ENCODE results near the gene CDIP1. TPM values are rescaled to one million over a fixed set of nuclear protein-coding genes. Genes with fewer than 3 reads are reported as not detected.
A peak's percentile ranks its signal among the peaks of the same experiment; 100 is the strongest.

CDIP1 gene
- total RNA-seq, 1 donor from 2014 or later: 32.2 TPM

DNA sequence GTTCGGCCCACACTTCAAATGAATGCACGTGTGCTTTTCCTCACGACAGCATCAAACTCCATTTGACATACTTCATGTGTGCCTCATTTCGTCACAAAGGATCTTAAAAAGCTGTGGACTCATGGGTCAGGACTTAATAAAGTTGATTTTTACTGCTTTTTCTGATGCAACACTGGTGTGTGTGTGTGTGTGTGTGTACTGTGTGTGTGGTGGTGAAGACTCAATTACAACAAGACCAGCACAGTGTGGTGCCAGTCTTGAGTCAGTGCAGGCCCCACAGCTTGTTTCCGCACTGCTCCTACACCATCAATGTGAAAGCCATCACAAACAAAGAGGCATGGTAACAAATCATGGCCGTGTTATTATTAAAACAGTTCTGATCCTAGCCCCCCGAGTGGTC is 17.7 kb downstream of the CDIP1 start:
- Mint-ChIP-seq H3K4me3 (no peak overlapping the region), H3K36me3 (ENCODE audit: low read depth) (peaks cover 6% of the 10 kb centered on the region), H3K27ac (ENCODE audit: unreplicated experiment) (peak overlapping the region; percentile 43), H3K9me3 (no peaks in the 10 kb centered on the region), H3K4me1 (peaks cover 9% of the 10 kb centered on the region), H3K27me3 (ENCODE audit: low read depth) (no peaks in the 10 kb centered on the region)
- TF ChIP-seq, protein P1, sequence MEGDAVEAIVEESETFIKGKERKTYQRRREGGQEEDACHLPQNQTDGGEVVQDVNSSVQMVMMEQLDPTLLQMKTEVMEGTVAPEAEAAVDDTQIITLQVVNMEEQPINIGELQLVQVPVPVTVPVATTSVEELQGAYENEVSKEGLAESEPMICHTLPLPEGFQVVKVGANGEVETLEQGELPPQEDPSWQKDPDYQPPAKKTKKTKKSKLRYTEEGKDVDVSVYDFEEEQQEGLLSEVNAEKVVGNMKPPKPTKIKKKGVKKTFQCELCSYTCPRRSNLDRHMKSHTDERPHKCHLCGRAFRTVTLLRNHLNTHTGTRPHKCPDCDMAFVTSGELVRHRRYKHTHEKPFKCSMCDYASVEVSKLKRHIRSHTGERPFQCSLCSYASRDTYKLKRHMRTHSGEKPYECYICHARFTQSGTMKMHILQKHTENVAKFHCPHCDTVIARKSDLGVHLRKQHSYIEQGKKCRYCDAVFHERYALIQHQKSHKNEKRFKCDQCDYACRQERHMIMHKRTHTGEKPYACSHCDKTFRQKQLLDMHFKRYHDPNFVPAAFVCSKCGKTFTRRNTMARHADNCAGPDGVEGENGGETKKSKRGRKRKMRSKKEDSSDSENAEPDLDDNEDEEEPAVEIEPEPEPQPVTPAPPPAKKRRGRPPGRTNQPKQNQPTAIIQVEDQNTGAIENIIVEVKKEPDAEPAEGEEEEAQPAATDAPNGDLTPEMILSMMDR (conservative IDR thresholded peaks at IDR 0.05): no peak
- DNase-seq (ENCODE audit: low read depth, low spot score): no peak

DNA sequence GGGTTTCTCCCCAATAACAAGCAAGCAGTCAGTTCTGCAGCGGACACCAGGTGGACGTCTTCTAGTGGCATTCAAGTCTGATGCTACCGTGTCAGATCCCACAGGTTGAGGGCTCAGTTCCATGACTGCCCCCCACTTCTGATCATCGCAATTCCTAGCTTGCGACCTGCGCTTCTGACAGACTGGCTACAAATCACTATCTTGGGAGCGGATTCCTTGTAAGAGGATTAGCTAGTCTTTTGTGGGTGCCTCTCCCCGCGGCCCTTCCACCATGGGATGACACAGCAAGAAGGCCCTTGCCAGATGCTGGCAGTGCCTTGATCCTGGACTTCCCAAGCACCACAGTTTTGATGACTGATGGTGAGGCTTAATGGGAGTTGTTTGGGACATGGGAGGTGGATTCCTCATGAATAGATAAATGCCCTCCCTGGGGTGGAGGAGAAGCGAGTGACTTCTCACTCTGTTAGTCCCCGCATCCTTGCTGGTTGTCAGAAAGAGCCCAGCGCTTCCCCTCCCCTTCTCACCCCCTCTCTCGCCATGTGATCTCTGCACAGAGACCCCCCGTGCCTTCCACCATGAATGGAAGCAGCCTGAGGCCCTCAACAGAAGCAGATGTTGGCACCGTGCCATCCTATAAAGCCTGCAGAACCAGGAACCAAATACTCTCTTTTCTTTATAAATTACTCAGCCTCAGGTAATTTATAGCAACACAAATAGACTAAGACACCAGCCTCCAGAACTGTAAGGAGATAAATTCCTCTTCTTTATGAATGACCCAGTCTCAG is 19.1 kb downstream of the CDIP1 start:
- Mint-ChIP-seq H3K4me1 (peaks cover 9% of the 10 kb centered on the region), H3K36me3 (ENCODE audit: low read depth) (peaks cover 3% of the 10 kb centered on the region), H3K27ac (ENCODE audit: unreplicated experiment) (no peak overlapping the region), H3K4me3 (no peak overlapping the region), H3K27me3 (ENCODE audit: low read depth) (no peaks in the 10 kb centered on the region), H3K9me3 (no peaks in the 10 kb centered on the region)
- TF ChIP-seq, protein P1 (conservative IDR thresholded peaks at IDR 0.05): no peak
- no peak for DNase-seq (ENCODE audit: low read depth, low spot score)

DNA sequence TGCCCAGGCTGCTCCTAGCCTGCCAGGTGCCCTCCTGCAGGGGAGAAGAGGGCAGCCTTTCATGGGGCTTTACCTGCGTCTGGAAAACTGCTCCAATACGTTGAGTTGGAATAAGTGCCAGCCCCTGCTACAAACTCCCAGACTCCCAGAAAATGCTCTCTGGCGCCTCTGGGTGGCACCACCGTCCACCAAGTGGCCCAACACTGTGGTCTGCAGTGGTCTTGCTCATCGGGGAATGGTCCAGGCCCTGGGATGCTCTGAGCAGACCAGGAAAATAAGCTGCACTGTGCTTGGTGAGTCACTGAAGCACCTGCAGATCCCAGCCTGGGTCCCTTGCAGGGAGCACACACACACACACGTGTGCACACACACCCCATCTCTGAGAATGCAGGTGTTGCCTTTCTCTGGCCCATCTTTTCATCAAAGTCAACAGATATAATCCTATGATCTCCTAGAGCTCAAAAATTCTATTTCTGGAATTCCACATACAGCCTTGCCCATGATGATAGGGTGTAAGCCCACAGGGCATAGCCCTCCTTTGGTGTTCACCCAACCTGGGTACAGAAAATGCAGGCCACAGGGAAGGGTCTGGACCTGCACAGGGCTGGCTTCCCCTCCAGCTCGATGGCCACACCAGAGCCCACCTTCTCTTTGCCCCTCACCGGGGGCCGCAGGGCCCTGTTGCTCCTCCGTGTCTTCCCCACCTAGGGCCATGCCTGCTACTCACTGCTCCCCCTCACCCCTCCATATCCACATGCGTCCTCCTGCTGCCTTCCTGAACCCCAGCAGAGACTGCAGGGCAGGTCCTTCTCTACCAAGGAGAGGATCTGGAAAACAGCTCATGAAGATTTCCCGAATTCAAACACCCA is 20.5 kb downstream of the CDIP1 start:
- no peak overlapping the region for H3K27ac Mint-ChIP-seq (ENCODE audit: unreplicated experiment)
- no peaks in the 10 kb centered on the region for H3K9me3 Mint-ChIP-seq
- no peaks in the 10 kb centered on the region for H3K27me3 Mint-ChIP-seq (ENCODE audit: low read depth)
- DNase-seq (ENCODE audit: low read depth, low spot score): peak; percentile 44
- H3K4me1 Mint-ChIP-seq: peaks cover 4% of the 10 kb centered on the region
- TF ChIP-seq, protein P1 (conservative IDR thresholded peaks at IDR 0.05): peak; percentile 72
- no peak overlapping the region for H3K4me3 Mint-ChIP-seq
- H3K36me3 Mint-ChIP-seq (ENCODE audit: low read depth): no peaks in the 10 kb centered on the region

DNA sequence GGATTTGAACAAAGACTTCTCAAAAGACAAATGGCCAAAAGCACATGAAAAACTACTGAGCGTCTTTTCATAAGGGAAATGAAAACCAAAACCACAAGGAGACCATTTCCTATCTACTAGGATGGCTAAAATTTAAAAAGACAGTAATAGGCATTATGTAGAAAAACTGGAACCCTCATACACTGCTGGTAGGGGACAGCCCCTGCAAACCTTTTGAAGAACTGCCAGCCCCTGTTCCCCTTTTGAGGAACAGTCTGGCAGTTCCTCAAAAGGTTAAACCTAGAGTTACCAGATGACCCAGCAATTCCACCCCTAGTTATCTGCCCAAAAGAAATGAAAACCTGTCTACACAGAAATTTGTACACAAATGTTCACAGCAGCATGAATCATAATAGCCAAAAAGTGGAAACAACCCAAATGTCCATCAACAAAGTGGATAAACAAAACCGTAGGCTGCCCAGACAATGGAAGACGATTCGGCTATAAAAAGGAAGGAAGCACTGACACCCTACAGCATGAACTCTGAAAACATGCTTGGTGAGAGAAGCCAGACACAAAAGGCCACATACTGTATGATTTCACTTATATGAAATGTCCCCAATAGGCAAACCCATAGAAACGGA is 22.9 kb downstream of the CDIP1 start:
- Mint-ChIP-seq H3K27ac (ENCODE audit: unreplicated experiment) (no peak overlapping the region), H3K36me3 (ENCODE audit: low read depth) (no peaks in the 10 kb centered on the region), H3K27me3 (ENCODE audit: low read depth) (no peaks in the 10 kb centered on the region)

DNA sequence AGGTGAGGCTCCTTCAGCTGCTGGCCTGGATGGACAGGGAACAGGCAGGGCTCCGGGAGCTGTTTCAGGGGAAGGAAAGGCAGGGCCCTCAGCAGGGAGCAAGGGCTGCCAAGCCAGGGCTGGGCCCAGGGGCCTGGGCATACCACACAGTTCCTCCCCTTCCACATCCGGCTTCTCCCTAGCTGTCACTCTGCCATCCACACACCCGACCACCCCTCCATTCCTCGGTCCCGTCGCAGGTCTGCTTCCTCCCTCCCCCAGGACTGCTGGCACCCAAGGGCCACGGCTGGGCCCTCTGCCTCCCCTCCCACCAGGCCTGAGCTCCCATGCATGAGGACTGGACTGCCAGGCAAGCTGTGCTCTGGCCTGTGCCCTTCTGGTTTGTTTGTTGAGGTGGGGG is 24.0 kb downstream of the CDIP1 start:
- Mint-ChIP-seq H3K27me3 (ENCODE audit: low read depth) (no peaks in the 10 kb centered on the region), H3K4me1 (no peaks in the 10 kb centered on the region), H3K27ac (ENCODE audit: unreplicated experiment) (no peak overlapping the region), H3K4me3 (no peak overlapping the region), H3K9me3 (no peaks in the 10 kb centered on the region), H3K36me3 (ENCODE audit: low read depth) (no peaks in the 10 kb centered on the region)
- TF ChIP-seq, protein P1 (conservative IDR thresholded peaks at IDR 0.05): no peak
- DNase-seq (ENCODE audit: low read depth, low spot score): no peak

More for the DNA sequence above, 22.9 kb downstream of the CDIP1 start:
- Mint-ChIP-seq H3K9me3 (no peaks in the 10 kb centered on the region), H3K4me3 (no peak overlapping the region), H3K4me1 (no peaks in the 10 kb centered on the region)
- TF ChIP-seq, protein P1 (conservative IDR thresholded peaks at IDR 0.05): no peak
- no peak for DNase-seq (ENCODE audit: low read depth, low spot score)
